GM18499 (cell line): ENCODE data around the gene YY1AP1.
"Not testable (repeated sequence)": the region's sequence is repeated elsewhere in the genome, so short reads cannot be mapped to it uniquely, and the experiment has no call there.

Source experiments
- ATAC-seq: cut with Tn5 transposase; IDR thresholded peaks from one replicate; pipeline ENCODE4 v1.9.1; 2021; ENCODE audit warnings: moderate number of reproducible peaks; ENCODE audit not compliant: insufficient read depth, unreplicated experiment

YY1AP1 gene

DNA sequence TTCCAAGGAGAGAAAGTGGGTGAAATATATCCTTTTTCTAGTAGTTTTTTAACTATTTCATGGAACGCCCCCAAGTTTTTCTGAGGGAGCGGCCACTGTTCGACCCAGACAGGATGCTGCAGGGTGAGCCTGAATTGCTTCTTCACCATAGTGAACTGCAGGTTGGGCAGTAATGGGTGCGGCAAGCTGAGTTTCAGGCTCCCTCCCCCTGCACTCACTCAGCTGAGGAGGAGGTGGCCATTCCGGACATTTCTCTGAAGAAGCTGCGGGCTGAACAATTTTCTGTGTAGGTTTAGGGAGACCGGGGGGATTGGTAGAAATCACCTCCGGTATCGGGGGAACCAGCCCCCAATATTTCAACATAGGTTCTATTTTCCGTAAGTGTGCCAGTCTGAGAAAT, 8.5 kb upstream of the YY1AP1 start:
- ATAC-seq: no peak

DNA sequence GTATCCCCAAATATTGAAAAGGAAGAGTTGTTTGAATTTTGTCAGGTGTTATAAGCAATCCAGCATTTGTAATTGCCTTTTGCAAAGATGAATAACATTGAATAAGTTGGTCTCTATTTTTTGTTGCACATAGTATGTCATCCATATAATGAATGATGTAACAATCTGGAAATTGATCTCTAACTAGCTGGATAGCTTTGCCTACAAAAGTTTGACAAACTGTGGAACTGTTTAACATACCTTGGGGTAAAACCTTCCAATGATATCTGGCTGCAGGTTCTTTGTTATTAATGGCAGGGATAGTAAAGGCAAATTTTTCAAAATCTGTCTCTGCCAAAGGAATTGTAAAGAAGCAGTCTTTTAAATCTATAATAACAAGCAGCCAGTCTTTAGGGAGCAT, 8.0 kb upstream of the YY1AP1 start:
- no peak for ATAC-seq

DNA sequence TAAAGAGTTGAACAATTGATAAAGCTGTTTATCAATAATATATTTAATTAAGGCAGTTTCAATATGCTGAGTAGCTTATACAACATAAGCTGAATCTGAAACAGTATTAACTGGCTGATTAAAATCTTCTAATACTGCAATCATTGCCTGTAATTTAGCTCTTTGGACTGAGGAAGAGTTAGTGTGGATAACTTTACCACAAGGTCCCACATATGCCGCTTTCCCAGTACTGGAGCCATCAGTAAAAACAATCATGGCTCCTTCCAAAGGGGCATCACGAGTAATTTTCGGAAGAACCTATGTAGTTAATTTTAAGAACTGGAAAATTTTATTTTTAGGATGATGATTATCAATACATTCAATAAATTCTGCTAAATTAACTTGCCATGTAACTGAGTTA, 7.0 kb upstream of the YY1AP1 start:
- no peak for ATAC-seq

DNA sequence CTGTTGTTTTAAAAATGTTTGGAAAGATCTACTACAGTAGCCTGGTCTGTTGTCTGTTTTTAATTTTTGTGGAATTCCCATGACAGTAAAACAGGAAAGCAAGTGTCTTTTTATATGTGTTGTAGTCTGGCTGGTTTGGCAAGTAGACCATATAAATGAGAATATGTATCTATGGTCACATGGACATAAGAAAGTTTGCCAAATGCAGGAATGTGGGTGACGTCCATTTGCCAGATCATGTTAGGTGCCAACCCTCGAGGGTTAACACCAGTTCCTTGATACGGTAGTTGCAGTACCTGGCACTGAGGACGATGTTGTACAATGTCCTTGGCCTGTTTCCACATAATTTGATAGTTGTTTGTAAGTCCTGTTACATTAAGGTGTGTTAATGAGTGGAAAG, 6.5 kb upstream of the YY1AP1 start:
- no peak for ATAC-seq

DNA sequence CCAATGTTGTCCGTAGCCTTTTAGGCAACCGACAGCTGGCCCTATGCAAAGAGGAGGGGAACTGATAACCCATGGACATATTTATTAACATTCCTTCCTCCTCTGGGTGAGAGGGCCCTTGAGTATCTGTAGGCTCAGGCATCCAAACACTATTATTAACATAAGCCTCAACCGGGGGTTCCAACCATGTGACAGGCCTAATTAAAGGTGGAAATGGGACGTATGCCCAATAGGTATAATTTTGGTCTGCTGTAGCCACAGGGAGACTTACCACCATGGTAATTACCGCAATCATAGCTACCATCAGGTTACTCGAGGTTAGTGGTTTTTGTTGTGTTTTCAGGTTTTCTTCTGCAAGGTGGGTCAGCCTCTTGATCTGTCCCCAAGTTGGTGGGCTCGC, 5.6 kb upstream of the YY1AP1 start:
- ATAC-seq: no peak

DNA sequence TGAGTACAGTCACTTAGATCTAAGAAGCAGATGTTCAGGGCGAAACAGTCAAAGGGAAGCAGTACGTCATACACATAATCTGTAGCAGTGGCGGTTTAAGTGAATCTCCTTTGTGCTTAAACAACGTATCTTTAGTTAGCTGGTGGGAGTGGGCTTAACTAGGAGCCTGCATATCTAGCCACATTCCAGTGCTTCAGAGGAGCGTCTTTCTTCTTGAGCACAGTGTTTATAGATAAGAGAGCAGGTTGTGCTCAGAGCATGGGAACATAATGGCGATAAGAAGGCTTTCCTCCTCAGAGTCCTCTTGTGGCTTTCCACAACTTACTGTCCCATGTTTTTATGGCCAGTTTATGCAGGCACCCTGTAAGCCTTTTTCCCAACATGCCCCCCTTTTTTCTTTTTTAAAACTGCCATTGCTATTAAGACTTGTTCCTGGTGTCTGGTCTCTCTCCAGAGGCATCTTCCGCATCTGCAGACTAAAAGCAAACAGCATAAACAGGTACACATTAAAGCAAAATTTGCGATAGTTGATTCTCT, 3.5 kb upstream of the YY1AP1 start:
- no peak for ATAC-seq

DNA sequence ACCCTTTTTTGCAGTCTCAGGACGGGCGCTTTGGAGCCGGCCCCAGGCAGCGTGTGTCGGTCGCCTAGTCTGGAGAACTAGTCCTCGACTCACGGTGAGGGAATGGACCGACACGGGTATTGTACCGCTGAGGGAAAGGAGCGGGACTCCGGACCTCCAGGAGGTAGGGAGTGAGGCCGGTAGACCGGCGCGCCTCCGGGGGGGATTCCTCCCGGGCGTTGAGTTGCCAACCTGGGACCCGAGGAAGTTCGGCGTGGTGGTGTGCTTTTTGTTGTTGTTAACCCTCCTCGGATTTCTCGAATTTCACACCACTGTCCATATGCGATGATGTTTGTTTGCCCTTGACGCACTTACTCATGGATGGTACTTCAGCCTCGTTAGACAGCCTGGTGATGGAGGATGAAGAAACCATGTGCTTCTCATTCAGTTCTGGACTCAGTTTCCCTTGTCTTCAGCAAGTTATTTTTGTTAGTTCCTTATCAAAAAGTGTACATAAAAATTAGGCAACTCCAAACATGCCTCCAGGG, 570 bp upstream of the YY1AP1 start, which contains the start of gene DAP3:
TSS of gene DAP3 (plus strand) at position 11 of the 527 bp plus-strand sequence. CDS start 20,689 bp downstream, outside the sequence.
- ATAC-seq: not testable (repeated sequence)

DNA sequence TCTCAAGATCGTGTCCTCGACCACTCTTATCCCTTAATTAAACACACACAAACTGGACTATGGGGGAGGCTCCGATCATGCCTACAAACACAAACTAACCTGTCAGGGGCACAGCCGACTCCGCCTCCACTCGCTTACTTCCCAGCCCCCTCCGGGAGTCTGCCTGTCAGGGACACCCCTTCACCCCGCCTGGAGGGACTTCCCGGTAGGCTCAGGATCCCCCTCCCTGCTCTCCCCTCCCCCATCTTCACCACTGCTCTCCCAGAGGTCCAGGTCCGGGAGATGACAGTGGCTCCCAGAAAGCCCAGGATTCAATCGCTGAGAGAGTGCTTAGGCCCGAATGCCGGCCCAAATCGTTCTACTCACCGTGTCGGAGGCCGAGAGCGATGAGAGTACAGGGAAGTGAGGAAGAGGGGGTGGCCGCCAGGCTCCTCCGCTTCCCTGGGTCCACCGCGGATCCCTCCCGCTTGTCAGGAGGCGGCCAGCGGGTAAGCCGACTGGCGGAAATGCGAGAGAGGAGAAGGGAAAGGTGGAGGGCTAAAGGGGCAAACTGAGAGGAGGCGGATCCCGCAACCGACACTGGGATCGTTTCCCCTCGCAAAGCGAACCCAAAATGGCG, 760 bp downstream of the YY1AP1 start:
- not testable (repeated sequence) for ATAC-seq

DNA sequence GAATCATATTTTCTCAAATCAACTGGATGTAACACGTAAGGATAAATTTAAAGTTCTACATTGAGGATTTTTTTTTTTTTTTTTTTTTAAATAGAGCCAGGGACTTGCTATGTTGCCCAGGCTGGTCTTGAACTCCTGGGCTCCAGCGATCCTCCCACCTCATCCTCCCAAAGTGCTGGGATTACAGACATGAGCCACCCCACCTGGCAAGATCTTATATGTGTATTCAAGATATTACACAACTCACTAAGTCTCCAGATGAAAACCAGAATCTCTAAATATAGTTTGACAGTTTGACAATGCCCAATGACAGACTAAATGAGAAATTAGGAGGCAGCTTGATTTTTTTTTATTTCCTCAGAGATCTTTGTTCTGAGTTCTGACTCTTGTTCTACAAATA, 6.8 kb downstream of the YY1AP1 start:
- no peak for ATAC-seq

DNA sequence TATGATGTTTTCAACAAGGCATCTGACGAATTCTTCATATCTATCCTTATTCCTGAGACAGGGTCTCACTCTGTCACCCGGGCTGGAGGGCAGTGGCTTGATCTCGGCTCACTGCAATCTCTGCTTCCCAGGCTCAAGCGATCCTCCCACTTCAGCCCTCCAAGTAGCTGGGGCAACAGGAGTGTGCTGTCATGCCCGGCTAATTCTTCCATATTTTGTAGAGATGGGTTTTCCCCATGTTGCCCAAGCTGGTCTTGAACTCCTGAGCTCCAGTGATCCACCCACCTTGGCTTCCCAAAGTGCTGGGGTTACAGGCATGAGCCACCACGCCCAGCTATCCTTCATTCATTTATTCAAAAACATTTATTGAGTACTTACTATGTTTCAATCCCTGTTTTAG, 8.0 kb downstream of the YY1AP1 start:
- ATAC-seq: no peak

DNA sequence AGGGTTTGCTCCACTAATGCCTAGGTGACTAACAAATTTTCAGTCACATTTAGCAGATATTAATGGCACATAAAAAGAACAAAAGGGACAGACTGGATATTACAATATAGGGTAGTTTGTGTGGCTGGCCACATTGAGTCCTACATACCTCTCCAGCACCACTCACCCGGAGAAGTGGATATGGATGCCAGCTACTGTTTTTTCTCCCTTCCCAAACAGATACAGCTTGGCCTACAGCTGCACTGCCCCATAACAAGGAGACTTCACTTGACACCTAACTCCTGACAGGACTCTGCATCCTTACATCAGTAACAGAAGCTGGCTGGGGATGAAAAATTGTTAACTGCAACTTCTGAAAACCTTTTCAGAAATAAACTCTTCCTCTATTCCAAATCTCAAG, 9.6 kb downstream of the YY1AP1 start:
- ATAC-seq: not testable (repeated sequence)

DNA sequence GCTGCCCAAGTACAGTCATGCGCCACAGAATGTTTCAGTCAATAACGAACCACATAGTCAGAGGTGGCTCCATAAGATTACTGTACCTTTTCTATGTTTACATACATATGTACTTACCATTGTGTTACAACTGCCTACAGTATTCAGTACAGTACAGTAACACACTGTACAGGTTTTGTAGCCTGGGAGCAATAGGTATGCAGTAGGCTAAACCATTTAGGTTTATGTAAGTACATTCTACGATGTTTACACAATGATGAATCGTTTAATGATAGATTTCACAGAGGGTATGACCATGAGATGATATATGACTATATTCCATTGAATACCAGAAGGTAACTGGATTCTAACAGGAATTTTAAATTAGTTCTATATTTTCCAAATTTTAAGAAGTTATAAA, 10.5 kb downstream of the YY1AP1 start:
- ATAC-seq: no peak

DNA sequence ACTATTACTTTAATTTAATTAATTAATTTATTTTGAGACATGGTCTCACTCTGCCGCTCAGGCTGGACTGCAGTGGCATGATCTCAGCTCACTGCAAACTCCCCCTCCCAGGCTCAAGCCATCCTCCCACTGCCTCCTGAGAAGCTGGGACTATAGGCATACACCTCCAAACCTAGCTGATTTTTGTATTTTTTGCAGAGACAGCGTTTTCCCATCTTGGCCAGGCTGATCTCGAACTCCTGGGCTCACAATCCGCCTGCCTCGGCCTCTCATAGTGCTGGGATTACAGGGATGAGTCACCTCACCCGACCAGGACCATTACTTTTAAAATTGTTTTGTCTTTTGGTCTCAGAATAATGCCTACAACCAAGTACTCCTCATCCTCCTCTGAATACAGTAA, 15.6 kb downstream of the YY1AP1 start:
- ATAC-seq: no peak

DNA sequence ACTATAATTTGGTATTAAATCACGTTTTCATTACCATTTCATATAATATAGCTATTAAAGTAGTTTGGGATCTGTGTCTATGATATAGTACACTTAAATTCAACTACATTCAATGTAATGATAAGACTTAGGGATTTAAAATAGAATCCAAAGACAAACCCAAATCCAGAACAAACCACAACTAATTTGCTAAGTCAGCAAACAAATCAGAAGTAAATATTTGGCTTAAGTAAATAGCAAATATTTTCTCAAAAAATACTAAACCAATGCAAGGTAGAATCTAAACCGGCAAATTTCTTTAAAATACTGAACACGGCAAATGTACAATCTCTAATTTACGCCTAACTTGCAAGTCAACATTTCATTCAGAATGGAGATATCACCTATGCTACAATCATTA, 16.8 kb downstream of the YY1AP1 start:
- no peak for ATAC-seq

DNA sequence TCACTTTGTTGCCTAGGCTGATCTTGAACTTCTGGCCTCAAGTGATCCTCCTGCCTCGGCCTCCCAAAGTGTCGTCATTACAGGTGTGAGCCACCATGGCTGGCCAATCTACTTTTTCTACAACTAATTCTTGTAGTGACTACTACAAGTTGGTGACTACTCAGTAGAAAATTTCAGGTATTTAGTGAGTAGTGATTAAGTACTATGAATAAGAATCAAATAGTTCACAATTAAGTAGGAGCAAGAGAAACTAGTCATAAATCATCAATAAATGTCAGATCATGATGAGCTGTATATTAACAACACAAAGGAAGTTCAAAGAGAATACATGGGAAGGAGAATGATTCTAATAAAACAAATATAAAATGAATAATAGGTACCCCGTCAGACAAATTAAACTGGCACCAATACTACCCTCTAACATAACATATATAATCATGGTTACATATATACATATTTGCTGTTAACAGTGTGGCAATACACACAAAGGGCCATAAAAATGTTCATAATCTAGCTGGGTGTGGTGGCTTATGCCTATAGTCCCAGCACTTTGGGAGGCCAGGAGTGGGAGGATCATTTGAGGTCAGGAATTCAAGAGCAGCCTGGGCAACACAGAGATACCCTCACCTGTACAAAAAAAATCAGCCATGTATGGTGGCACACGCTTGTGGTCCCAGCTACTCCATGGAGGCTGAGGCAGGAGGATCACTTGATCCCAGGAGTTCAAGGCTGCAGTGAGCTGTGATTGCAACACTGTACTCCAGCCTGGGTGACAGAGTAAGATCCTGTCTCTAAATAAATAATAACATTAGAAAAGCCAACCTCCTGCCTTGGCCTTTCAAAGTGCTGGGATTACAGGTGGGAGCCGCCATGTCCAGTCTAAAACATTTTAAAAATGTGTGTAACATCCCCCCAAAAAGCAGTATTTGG, 19.1 kb downstream of the YY1AP1 start:
- no peak for ATAC-seq

DNA sequence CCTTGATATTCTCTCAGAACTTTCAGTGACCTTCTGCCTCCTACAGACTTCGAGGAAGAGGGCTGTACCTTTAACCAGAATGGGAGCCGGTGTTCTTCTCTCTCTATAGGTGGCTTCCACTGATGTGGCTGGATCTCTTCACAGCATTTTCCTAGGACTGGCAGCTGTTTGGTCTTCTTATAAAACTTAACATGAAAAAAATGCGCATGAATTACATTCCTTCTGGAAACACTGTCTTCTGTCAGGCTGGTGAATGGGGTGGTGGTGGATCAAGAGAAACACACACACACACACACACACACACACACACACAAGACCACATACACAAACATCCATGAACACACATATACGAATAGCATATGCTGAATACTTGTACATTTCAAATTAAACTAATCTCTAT, 27.3 kb downstream of the YY1AP1 start:
- ATAC-seq: not testable (repeated sequence)

DNA sequence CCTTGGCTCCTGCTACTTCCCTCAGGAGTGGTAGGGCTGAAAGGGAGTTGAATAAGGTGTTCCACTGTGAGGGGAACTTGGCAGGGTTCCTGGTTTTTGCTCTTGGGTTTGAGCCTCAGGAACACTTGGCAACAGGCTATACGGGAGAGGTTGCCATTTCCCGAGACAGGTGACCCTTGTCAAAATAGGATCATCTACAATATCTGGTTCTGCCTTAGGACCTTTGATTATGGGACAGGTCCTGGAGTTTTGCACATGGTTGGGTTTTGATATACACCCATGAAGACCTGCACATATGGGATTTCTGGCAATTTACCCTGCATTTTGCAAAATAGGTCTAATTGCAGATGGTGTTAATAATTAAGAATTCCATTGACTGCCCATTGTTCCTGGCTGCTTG, 31.1 kb downstream of the YY1AP1 start:
- ATAC-seq: no peak

DNA sequence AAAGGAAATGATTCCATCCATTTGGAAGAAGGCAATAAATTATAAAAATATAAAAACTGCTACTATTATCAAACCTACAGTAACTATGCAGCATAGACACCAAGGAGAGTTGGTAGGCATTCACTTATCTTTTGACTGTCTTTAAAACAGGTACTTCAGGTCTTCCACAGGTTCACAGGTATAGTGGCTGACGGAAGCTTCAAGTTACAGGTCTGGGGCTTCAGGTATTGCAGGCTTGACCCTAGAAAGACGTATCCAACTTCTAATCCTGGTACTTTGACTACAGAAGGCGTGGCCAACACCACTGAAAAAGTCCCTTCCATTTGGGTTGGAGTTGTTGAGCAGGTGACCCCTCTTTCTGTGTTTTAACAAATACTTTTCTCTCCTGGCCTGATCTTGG, 35.6 kb downstream of the YY1AP1 start:
- no peak for ATAC-seq

DNA sequence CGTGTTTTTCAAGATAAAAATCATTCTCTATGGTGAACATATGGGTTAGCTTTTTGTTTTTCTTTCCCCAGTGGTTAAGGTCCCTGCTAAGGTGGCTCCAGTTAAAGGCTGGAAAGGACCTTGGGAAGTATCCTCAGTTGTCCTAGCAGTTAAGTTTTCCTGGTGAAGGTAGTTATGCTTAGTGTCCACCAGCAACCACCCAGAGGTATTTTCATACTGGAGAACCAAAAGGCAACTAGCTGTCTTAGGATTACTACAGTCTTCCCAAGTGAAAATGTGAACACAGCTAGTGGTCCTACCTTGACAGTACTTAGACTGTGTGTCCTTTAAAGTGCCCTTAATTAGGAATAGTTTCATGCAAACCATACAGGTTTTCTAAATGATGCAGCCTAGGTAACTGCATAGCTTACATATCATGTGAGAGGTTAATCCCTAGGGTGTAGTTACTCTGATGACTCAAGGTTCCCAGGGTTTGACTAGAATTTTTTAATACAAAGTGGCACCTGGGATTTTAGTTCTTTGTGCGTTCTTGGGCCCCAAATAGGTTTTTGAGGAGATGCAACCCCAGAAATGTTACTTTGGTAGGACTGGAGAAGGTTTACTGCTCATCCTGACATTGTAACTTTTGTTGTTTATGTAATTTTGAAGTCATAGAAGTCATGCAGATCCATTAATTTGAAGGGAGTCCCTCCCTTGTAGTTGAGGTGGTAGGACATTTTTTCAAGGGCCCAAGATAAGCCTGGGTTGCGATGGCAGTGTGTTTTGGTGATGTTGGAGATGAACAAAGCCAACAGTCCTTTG, 36.5 kb downstream of the YY1AP1 start:
- no peak for ATAC-seq

DNA sequence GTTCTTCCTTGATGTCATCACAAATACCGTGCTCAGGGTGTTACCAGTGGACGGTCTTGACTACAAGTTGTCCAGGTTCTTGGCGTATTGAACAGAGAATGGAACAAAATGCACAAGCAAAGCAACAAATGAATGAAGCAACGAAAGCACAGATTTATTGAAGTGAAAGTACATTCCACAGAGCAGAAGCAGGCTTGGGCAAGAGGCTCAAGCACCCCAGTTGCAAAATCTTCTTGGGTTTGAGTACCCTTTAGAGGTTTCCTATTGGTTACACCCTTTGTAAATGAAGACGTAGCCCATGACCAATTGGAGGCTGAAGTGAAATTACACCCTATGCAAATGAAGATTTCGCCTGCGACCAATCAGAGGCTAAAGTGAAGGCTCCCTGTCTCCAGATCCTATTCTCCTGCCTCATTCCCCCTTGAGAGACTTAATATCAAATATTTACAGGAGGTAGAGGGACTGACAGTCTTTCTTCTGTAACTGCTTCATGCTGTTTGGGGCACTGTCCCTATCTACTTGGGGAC, 38.3 kb downstream of the YY1AP1 start:
- ATAC-seq: no peak
